DMS114 treated with DMSO at 0.1 percent for 48 hours (cell line): ENCODE data around the gene GALP.
"Not testable (repeated sequence)": the region's sequence is repeated elsewhere in the genome, so short reads cannot be mapped to it uniquely, and the experiment has no call there.

ENCODE experiments used
- DNase-seq: peaks from one replicate; lab custom pipeline; 2025; ENCODE audit not compliant: unreplicated experiment; lab: John Stamatoyannopoulos, UW

GALP gene

GRCh38 chr19:56147307-56147706 is 28.5 kb upstream of the GALP start:
- no peak for DNase-seq

- DNase-seq = no peak
Measured at GRCh38 chr19:56148096-56148495, 27.7 kb upstream of the GALP start.

DNA sequence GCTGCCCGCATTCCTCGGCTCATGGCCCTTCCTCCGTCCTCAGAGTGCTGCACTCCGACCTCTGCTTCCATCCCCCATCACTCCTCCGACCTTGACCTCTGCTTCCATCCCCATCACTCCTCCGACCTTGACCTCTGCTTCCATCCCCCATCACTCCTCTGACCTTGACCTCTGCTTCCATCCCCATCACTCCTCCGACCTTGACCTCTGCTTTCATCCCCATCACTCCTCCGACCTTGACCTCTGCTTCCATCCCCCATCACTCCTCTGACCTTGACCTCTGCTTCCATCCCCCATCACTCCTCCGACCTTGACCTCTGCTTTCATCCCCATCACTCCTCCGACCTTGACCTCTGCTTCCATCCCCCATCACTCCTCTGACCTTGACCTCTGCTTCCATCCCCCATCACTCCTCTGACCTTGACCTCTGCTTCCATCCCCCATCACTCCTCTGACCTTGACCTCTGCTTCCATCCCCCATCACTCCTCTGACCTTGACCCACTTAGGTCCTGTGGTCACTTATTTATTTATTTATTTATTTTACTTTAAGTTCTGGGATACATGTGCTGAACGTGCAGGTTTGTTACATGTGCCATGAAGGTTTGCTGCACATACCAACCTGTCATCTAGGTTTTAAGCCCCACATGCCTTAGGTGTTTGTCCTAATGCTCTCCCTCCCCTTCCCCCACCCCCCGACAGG is 26.7 kb upstream of the GALP start:
- not testable (repeated sequence) for DNase-seq

- DNase-seq = no peak
Measured at GRCh38 chr19:56149656-56150038, 26.2 kb upstream of the GALP start.

DNA sequence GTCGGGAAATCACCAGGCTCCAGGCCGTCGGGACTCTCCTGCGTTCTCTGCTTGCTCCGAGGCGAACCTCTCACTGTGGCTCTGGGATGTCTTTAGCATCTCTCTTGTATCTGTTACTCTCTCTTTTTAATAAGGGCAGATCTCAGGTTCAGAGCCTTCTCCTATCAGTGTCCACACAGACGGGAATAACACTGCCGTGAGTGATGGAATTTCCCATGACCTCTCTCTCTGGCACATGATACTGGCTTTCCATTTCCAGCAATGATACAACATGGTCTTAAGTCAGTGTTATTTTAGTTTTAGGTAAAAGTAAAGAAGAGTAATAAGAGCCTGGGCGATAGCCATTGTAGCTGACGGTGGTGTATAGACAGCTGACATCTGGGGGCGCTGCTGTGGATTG is 25.4 kb upstream of the GALP start:
- DNase-seq = no peak

GRCh38 chr19:56152644-56153043 is 23.2 kb upstream of the GALP start:
- DNase-seq = no peak

DNA sequence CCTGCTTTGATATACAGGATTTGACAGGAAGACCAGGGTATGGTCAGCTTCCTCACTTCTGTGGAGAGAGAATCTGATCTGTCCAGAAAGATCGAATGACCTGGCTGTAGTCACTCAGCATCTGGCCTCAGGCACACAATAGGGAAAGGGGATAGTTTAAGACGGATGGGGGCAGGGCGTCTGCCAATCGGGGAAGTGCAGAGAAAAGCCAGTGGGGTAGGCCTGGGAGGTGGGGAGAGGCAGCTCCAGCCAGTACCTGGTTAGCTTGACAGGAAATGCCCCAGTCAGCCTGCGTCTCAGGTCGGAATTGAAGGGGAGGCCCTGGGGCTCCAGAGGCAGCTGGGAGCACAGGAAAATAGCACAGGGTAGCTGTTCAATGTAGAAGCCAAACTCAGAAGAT is 22.3 kb upstream of the GALP start:
- DNase-seq = no peak

DNA sequence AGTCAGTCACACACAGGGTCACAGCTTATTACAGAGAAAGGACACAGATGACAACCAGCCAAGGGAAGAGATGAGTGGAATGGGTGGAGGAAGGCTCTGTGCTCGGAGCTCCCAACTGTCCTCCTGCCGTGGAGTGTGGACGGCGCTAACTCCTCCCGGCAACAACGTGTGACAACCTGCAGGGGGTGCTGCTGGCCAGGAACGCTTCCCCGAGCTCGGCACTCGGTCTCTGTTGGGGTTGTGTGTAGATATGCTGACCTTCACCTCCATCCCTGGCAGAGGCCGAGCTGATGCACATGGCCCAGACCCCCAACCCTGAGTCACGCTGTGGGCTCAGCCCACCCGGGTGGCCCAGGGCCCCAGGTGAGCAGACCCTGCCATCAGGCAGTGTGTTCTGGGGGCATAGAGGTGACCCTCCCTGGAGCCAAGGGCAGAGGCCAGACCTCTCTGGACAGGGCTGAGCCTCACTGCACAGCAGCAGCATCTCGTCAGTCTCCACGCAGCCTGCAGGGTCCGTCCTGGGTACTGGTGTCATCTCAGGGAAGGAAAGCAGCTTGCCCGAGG is 20.6 kb upstream of the GALP start:
- DNase-seq = no peak

DNA sequence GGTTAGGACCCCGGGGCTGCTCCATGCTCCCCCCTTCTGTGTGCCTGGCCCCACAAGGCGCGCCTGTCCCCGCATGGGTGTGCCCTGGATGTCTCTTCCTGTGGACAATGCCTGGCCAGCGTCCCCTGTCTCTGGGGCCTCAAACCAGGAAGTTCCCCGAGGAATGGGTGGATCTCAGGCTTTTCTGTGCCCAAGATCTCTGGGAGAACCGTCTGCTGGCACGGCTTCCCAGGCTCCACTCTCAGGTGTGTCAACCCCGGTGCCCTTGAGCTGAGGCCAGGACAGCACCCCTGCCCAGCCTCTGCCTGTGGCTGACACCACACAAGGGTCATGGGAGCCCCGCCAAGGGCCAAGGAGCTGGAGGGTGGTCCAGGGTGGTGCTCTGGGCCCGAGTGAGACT is 19.0 kb upstream of the GALP start:
- no peak for DNase-seq

DNA sequence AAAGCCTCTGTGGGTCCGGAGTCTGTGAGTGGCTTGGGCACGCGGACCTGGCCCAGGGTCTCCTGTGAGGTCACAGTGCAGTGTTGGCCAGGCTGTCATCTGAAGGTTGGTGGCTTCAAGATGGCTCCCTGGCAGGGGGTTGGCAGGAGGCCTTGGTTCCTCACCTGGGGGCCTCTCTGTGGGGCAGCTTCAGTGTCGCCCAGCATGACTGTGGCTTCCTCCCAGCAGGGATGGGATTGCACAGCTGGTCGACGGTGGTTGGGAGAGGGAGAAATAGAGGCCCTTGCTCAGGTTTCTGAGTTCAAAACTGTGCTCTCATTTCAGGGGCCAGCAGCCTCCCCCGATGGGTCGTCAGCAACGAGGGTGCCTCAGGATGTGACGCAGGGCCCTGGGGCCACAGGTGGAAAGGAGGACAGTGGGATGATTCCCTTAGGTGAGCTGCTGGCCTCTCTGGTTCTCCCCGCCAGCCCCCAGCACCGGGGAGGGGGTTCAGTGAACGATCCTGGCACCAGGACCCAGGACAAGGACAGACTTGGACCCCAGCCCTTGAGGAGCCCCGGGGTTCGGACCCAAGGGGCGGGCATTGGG is 17.5 kb upstream of the GALP start:
- no peak for DNase-seq

DNA sequence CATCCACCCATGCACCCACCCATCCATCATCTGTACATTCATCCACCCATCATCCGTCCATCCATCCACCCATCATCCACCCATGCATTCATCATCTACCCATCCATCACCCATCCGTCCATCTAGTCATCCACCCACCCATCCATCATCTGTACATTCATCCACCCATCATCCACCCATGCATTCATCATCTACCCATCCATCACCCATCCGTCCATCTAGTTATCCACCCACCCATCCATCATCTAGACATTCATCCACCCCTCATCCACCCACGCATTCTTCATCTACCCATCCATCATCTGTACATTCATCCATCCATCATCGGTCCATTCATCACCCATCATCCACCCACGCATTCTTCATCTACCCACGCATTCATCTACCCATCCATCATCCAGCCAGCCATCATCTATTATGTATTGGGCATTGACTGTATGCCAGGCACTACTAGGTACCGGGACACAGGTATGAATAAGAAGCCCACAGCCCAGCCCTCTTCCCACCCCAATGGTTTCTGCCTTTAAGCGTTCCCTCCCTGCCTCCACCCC is 16.7 kb upstream of the GALP start:
- no peak for DNase-seq

- DNase-seq = no peak
Measured at GRCh38 chr19:56159622-56160271, 16.1 kb upstream of the GALP start.

DNA sequence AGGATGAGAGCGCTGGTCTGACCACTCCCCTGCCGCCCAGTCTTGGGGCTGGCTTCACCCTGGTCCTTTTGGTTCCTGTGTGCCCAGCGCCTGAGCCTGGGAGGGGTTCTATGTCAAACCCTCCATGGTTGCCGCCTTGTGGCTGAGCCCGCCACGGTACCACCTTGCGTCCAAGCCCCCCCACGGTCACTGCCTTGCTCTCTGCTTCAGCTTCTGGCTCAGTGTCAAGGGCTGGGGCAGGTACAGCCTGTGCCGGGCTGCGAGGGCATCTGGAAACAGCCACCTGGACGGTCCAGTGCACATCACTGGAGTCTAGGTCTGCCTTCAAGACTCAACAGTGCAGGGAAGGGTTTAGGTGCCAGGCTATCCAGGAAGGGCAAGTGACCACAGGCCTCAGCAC is 14.3 kb upstream of the GALP start:
- DNase-seq = no peak

DNA sequence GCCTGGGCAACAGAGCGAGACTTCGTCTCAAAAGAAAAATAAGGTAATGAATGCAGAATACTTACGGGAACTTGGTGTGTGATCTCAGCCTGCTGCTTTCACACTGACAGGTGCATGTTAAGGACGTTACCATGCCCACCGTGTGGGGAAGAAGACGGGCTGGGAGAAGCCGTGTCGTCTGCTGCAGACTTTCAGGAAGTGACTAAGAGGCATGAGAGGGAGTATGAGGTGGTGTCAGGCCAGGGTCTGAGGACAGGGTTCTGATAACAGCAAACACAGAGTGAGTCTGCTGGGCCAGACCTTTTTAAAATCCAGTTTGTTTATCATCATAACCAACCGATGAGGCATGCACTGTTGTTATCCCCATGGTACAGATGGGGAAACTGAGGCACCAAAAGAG is 13.6 kb upstream of the GALP start:
- DNase-seq = no peak

- no peak for DNase-seq
Measured at GRCh38 chr19:56163097-56163496, 12.7 kb upstream of the GALP start.

- DNase-seq = no peak
Measured at GRCh38 chr19:56167064-56167578, 8.7 kb upstream of the GALP start.

GRCh38 chr19:56170261-56170660 is 5.5 kb upstream of the GALP start:
- DNase-seq = no peak

DNA sequence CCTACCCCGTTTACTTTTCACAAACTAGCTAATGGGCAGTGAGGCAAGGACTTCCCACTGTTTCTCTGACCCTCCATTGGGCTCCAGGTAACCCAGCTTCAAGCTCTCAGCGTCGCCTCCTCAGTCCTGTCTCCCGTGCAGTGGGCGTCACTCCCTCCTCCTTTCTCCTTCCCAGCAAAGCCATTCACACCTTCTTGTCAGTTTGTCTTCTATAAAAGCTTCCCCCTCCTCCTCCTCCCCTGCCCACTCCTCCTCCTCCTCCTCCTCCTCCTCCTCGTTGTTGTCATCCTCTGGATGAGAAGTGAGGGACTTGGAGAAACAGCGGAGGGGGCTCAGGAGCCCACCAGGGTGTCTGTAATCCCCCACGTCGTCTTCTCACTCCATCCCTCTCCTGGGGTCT is 1.7 kb upstream of the GALP start:
- DNase-seq = no peak

DNA sequence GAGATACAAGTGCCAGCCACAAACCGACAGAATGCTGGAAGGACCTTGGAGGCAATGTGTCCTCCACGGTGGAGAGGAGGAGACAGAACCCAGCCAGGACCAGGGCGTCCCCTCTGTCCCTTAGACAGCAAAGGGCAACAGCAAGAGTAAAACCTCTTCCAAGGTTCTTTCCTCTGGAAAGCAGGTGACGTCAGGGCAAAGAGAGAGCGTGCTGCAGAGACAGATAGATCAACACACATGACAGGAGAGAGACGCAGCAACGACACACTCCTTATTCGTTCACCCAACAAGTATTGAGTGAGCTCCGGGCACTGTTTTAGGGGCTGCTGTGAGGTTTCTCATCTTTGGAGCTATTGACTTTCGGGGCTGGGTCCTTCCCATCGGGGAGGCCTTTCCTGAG is 1.3 kb upstream of the GALP start:
- DNase-seq = no peak

DNA sequence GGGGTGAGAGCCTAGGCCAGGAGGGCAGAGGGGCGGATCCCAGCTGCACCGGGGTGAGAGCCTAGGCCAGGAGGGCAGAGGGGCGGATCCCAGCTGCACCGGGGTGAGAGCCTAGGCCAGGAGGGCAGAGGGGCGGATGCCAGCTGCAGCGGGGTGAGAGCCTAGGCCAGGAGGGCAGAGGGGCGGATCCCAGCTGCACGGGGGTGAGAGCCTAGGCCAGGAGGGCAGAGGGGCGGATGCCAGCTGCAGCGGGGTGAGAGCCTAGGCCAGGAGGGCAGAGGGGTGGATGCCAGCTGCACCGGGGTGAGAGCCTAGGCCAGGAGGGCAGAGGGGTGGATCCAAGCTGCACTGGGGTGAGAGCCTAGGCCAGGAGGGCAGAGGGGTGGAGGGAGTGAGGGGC is 502 bp downstream of the GALP start:
- DNase-seq = not testable (repeated sequence)

GRCh38 chr19:56176881-56177280 is 1.1 kb downstream of the GALP start:
- no peak for DNase-seq
